ENCODE data around the gene RPRD1A. TPM values are rescaled to one million over a fixed set of nuclear protein-coding genes. Genes with fewer than 3 reads are reported as not detected.

RPRD1A gene
- total RNA-seq, 3 donors from 2014 or later = 31.7 to 64.5 (median 38.7) TPM

GRCh38 chr18:36023336-36023735 lies 44.0 kb downstream of the RPRD1A start:
- H3K4me1 ChIP-seq (ENCODE audit: low read depth) = no peaks in the 10 kb centered on the region
- no peak for DNase-seq
- no peaks in the 10 kb centered on the region for H3K9me3 ChIP-seq
- no peak for TF ChIP-seq CTCF (IDR thresholded peaks at IDR 0.05)
- H3K4me3 ChIP-seq = no peak overlapping the region
- ATAC-seq = no peak
- intact Hi-C loops (cut with DNase I, micrococcal nuclease) = loop anchor here in 1 of 2 donors (5.0 kb wide), 1 partner anchor 264 kb away; no protein-coding TSS in a partner anchor
- no peaks in the 10 kb centered on the region for H3K36me3 ChIP-seq (ENCODE audit: low read depth)

- Histone ChIP-seq H3K9me3 (no peaks in the 10 kb centered on the region), H3K4me1 (ENCODE audit: low read depth) (no peaks in the 10 kb centered on the region), H3K36me3 (ENCODE audit: low read depth) (no peaks in the 10 kb centered on the region), H3K4me3 (no peak overlapping the region)
- ATAC-seq (no peak), DNase-seq (no peak)
- intact Hi-C loops (cut with DNase I, micrococcal nuclease) = loop anchor here in 1 of 2 donors (5.0 kb wide), 1 partner anchor 267 kb away; no protein-coding TSS in a partner anchor
- no peak for TF ChIP-seq CTCF (IDR thresholded peaks at IDR 0.05)
These were observed 47.1 kb downstream of the RPRD1A start for GRCh38 chr18:36020174-36020711.

- ATAC-seq (no peak), DNase-seq (no peak)
- intact Hi-C loops (cut with DNase I, micrococcal nuclease) = loop anchor here in 1 of 2 donors (10.0 kb wide), 1 partner anchor 268 kb away; no protein-coding TSS in a partner anchor
- Histone ChIP-seq H3K4me3 (no peak overlapping the region), H3K9me3 (no peaks in the 10 kb centered on the region), H3K36me3 (ENCODE audit: low read depth) (no peaks in the 10 kb centered on the region), H3K4me1 (ENCODE audit: low read depth) (no peaks in the 10 kb centered on the region)
- no peak for TF ChIP-seq CTCF (IDR thresholded peaks at IDR 0.05)
These were observed 50.1 kb downstream of the RPRD1A start for GRCh38 chr18:36017232-36017631.

- Histone ChIP-seq H3K36me3 (ENCODE audit: low read depth) (no peaks in the 10 kb centered on the region), H3K4me3 (no peak overlapping the region), H3K9me3 (no peaks in the 10 kb centered on the region), H3K4me1 (ENCODE audit: low read depth) (no peaks in the 10 kb centered on the region)
- intact Hi-C loops (cut with DNase I, micrococcal nuclease) = loop anchor here in 1 of 2 donors (10.0 kb wide), 1 partner anchor 269 kb away; no protein-coding TSS in a partner anchor
- DNase-seq (no peak), ATAC-seq (no peak)
- TF ChIP-seq CTCF (IDR thresholded peaks at IDR 0.05) = no peak
These were observed 51.7 kb downstream of the RPRD1A start for GRCh38 chr18:36015629-36016028.

- ATAC-seq (no peak), DNase-seq (no peak)
- Histone ChIP-seq H3K36me3 (ENCODE audit: low read depth) (no peaks in the 10 kb centered on the region), H3K4me1 (ENCODE audit: low read depth) (no peaks in the 10 kb centered on the region), H3K9me3 (no peaks in the 10 kb centered on the region), H3K4me3 (no peak overlapping the region)
- no peak for TF ChIP-seq CTCF (IDR thresholded peaks at IDR 0.05)
- intact Hi-C loops (cut with DNase I, micrococcal nuclease) = loop anchor here in 1 of 2 donors (10.0 kb wide), 1 partner anchor 272 kb away; no protein-coding TSS in a partner anchor
These were observed 54.5 kb downstream of the RPRD1A start for GRCh38 chr18:36012891-36013290.
